CD4-positive, alpha-beta T cell (primary cell): ENCODE data around the gene UBA1. TPM values are rescaled to one million over a fixed set of nuclear protein-coding genes. Genes with fewer than 3 reads are reported as not detected.

Source experiments
- ATAC-seq: fragments of 200-7000 bp; cut with Tn5 transposase; one replicate; pipeline ENCODE4 v1.10.0; 2022; ENCODE audit warnings: mild to moderate bottlenecking; ENCODE audit not compliant: poor library complexity
- CTCF ChIA-PET: fragments of 350-600 bp; sonication (Branson Sonifier 250); formaldehyde crosslinking; loops from one replicate; lab custom pipeline; 2021; ENCODE audit warnings: antibody characterized with exemption, inconsistent platforms; lab: Charles Lee
- POLR2A ChIA-PET: fragments of 350-600 bp; sonication (Branson Sonifier 250); formaldehyde crosslinking; loops from one replicate; lab custom pipeline; 2021; ENCODE audit warnings: antibody characterized with exemption, inconsistent platforms; lab: Charles Lee
- DNase-seq, 14 experiments: peaks; one replicate each; pipeline ENCODE4 v3.0.0-alpha.2; 2013 to 2020; ENCODE audit warnings: mixed read lengths in 2 of 14
- H3K27ac ChIP-seq, 2 donors: one replicate each; pipeline versions ENCODE4 v1.5.1 to v1.7.0; 2013; ENCODE audit warnings: low read length in 2 of 2, low read depth in 1 of 2, mild to moderate bottlenecking in 1 of 2
- H3K27me3 ChIP-seq, 2 experiments: 1 replicate in 1 of 2; 2 replicates in 1 of 2; pipeline versions ENCODE4 v1.6.1 to v1.7.0; 2013; ENCODE audit warnings: low read length in 2 of 2, control low read depth in 1 of 2, mild to moderate bottlenecking in 1 of 2, moderate library complexity in 1 of 2; ENCODE audit not compliant: insufficient read depth in 2 of 2, control insufficient read depth in 1 of 2
- H3K36me3 ChIP-seq: one replicate; pipeline ENCODE4 v1.6.1; 2013; ENCODE audit warnings: low read length, control low read depth; ENCODE audit not compliant: insufficient read depth
- H3K4me1 ChIP-seq: one replicate; pipeline ENCODE4 v1.6.1; 2013; ENCODE audit warnings: low read length, control low read depth; ENCODE audit not compliant: insufficient read depth
- H3K4me3 ChIP-seq: one replicate; pipeline ENCODE4 v1.5.1; 2013; ENCODE audit warnings: mild to moderate bottlenecking, low read length, moderate library complexity
- H3K9me3 ChIP-seq, 2 experiments: 1 replicate in 1 of 2; 2 replicates in 1 of 2; pipeline versions ENCODE4 v1.6.1 to v1.7.0; 2013; ENCODE audit warnings: low read length in 2 of 2, mild to moderate bottlenecking in 2 of 2, control low read depth in 1 of 2, moderate library complexity in 1 of 2; ENCODE audit not compliant: control insufficient read depth in 1 of 2, insufficient read depth in 1 of 2
- H3K27ac Mint-ChIP-seq: one replicate; pipeline ENCODE4 v1.8.0; 2020; ENCODE audit warnings: mixed read lengths
- H3K27me3 Mint-ChIP-seq: one replicate; pipeline ENCODE4 v1.8.0; 2021; ENCODE audit warnings: mixed read lengths
- H3K36me3 Mint-ChIP-seq: one replicate; pipeline ENCODE4 v1.8.0; 2021; ENCODE audit warnings: low read depth, mixed read lengths
- H3K4me1 Mint-ChIP-seq: one replicate; pipeline ENCODE4 v1.8.0; 2021; ENCODE audit warnings: low read depth, mixed read lengths
- H3K4me3 Mint-ChIP-seq: one replicate; pipeline ENCODE4 v1.8.0; 2020; ENCODE audit warnings: mild to moderate bottlenecking, mixed read lengths
- H3K9me3 Mint-ChIP-seq: one replicate; pipeline ENCODE4 v1.8.0; 2020; ENCODE audit warnings: mixed read lengths
- CTCF ChIP-seq: fragments of 200-600 bp; IDR thresholded peaks from one replicate; pipeline ENCODE4 v1.8.0; 2022; ENCODE audit warnings: antibody characterized with exemption, mild to moderate bottlenecking
- intact Hi-C, 2 experiments: fragments of 100-400 bp; cut with DNase I in 1 of 2; cut with micrococcal nuclease in 1 of 2; formaldehyde crosslinking; loops; one replicate each; pipeline versions ENCODE4 v1.15.1 to v1.9.0; 2023 to 2025; cut with DNase I, micrococcal nuclease
- total RNA-seq, 174 experiments: library from RNA in 2 of 174; stranded (reverse) in 2 of 174; gene quantifications; one replicate each; pipeline ENCODE4 v1.2.3 and lab custom pipeline; 2021 to 2026

UBA1 gene
- total RNA-seq, 2 experiments from 2014 or later = 70.0 to 72.1 TPM

GRCh38 chrX:47215291-47215900 is 21.8 kb downstream of the UBA1 start:
- CTCF ChIA-PET = interaction anchor here (1.0 kb wide), 1 partner anchor 13 kb away, joined by 3 read pairs; no protein-coding TSS in a partner anchor
- H3K27ac Mint-ChIP-seq = peak overlapping the region; percentile 98
- peaks cover 73% of the 10 kb centered on the region for H3K36me3 Mint-ChIP-seq

GRCh38 chrX:47216393-47216925 is 22.8 kb downstream of the UBA1 start:
- Mint-ChIP-seq H3K27ac (peak overlapping the region; percentile 98), H3K27me3 (no peaks in the 10 kb centered on the region), H3K9me3 (no peaks in the 10 kb centered on the region), H3K4me1 (peaks cover 43% of the 10 kb centered on the region), H3K36me3 (peaks cover 66% of the 10 kb centered on the region), H3K4me3 (no peak overlapping the region)
- Histone ChIP-seq H3K27ac (peak overlapping the region; percentile 84 to 90), H3K36me3 (peaks cover 39% of the 10 kb centered on the region), H3K9me3 (no peaks in the 10 kb centered on the region), H3K4me3 (no peak overlapping the region), H3K4me1 (peaks cover 30% of the 10 kb centered on the region), H3K27me3 (no peaks in the 10 kb centered on the region)
- no peak for DNase-seq
- POLR2A ChIA-PET = interaction anchor here (1.4 to 7.3 kb wide), 4 partner anchors 11 to 23 kb away, joined by 4 to 137 read pairs (median 10); partner anchors contain the start of gene USP11
- TF ChIP-seq CTCF = no peak
- no peak for ATAC-seq
- CTCF ChIA-PET = interaction anchor here (1.5 kb wide), 1 partner anchor 168 kb away, joined by 11 read pairs; no protein-coding TSS in a partner anchor
- intact Hi-C loops = loop anchor here (2.0 to 5.0 kb wide), 2 partner anchors 20 to 141 kb away; no protein-coding TSS in a partner anchor

More at GRCh38 chrX:47215291-47215900, 21.8 kb downstream of the UBA1 start:
- no peaks in the 10 kb centered on the region for H3K27me3 ChIP-seq
- no peak for TF ChIP-seq CTCF
- H3K4me1 ChIP-seq = peaks cover 23% of the 10 kb centered on the region
- H3K4me1 Mint-ChIP-seq = peaks cover 33% of the 10 kb centered on the region
- H3K9me3 Mint-ChIP-seq = no peaks in the 10 kb centered on the region
- POLR2A ChIA-PET = no interaction called here
- DNase-seq (no peak), ATAC-seq (no peak)
- H3K4me3 ChIP-seq = no peak overlapping the region
- H3K4me3 Mint-ChIP-seq = no peak overlapping the region
- H3K27ac ChIP-seq = no peak overlapping the region
- H3K36me3 ChIP-seq = peaks cover 49% of the 10 kb centered on the region
- no peaks in the 10 kb centered on the region for H3K9me3 ChIP-seq
- intact Hi-C loops = loop anchor here in 1 of 2 experiments (5.0 kb wide), 1 partner anchor 142 kb away; no protein-coding TSS in a partner anchor
- H3K27me3 Mint-ChIP-seq = no peaks in the 10 kb centered on the region

- peak overlapping the region; percentile 98 for H3K4me3 Mint-ChIP-seq
- ChIA-PET POLR2A (interaction anchor here (0.6 to 7.3 kb wide), 25 partner anchors 12 to 1741 kb away, joined by 3 to 137 read pairs (median 5); partner anchors contain the start of genes NDUFB11, OTUD5, RBM10 and USP11), CTCF (interaction anchor here (1.5 to 1.7 kb wide), 2 partner anchors 167 to 306 kb away, joined by 6 to 11 read pairs; no protein-coding TSS in a partner anchor)
- H3K27me3 Mint-ChIP-seq = no peaks in the 10 kb centered on the region
- Histone ChIP-seq H3K4me3 (peak overlapping the region; percentile 45), H3K9me3 (no peaks in the 10 kb centered on the region), H3K4me1 (peaks cover 30% of the 10 kb centered on the region), H3K27ac (peak overlapping the region; percentile 84 to 90), H3K36me3 (peaks cover 31% of the 10 kb centered on the region), H3K27me3 (no peaks in the 10 kb centered on the region)
- TF ChIP-seq CTCF = no peak
- intact Hi-C loops = loop anchor here (2.0 to 5.0 kb wide), 2 partner anchors 20 to 140 kb away; no protein-coding TSS in a partner anchor
- DNase-seq = peak in 5 of 14 experiments; percentile 16 to 64 (median 31)
- H3K4me1 Mint-ChIP-seq = peaks cover 38% of the 10 kb centered on the region
- peak overlapping the region; percentile 98 for H3K27ac Mint-ChIP-seq
- H3K9me3 Mint-ChIP-seq = no peaks in the 10 kb centered on the region
- peaks cover 62% of the 10 kb centered on the region for H3K36me3 Mint-ChIP-seq
- peak; percentile 9 for ATAC-seq
Observed at GRCh38 chrX:47217121-47217851, 23.7 kb downstream of the UBA1 start.
